ENCODE results near the gene THAP11. TPM values are rescaled to one million over a fixed set of nuclear protein-coding genes. Genes with fewer than 3 reads are reported as not detected.

The THAP11 gene
- polyA plus RNA-seq, 1 of the 3 experiments (the other 2 are of a cell fraction): 34.8 TPM

DNA sequence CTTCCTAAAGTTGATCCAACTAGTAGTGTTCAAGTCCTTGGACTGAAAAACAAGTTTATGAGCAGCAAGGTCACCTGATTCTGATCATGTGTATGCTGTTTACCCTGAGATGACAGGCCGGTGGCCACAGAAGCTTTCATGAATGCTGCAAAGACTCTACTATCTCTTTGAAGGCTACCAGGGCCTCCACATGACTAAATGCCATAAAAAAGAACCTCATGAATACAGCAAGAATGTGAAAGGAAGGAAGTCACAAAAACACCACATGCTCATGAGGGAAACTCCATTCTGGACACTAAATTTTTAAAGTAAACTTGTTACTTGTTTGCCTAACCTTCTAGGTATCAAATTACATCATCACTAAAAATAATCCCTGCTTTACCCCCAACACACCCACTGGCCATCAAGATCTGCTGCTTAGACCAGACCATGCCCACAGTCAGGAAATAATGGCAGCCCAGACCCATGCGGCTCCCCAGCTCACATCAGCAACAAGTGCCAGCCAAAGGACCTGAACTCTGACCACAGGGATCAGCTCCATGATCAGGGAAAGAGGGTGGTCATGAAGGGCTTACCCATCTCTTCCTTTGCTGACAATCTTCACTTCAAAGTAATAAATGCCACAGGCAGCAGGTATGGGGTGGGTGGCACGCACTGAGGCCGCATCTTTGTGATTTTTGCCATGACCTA lies 37.1 kb upstream of the THAP11 start:
- H2AFZ ChIP-seq (ENCODE audit: low read depth): no peak overlapping the region
- 88% methylated on average over 4 of the region's 4 CpGs for WGBS (ENCODE audit: low lambda C conversion rate)
- CTCF ChIA-PET: interaction anchor here (6.3 kb wide), 1 partner anchor 11 kb away, joined by 42 read pairs; no protein-coding TSS in a partner anchor

DNA sequence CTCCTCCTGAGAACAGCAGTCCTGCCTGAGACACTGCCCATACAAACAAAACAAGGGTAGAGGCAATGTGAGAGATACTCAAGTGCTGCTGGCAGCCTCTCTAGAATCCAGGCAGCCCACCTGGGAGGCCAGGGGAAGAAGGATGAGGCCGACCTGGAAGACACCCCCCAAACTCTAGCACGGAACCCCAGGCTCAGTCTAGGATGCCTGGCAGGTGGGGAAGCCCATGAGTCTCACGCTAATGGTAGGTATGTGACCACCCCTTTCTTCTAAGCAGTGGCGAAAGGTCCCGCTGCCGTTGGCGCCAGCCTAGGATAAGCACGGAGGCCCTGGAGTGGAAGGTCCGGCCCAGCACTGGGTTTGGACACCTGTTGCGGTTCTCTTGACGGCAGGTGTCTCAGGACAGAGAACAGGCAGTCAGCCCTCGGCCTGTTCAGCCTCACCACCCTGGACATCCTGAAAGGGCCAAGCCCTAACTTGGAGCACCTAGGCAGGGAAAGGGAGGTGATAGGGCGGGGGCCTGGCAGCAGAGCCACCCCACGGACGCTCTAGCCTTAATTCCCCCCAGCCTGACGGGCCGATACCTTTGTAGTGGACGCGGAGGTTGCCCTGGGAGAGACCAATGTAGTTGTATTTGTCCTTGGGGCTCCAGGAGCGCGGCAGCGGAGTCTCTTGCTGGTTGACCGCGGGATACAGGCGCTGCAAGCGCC lies 36.2 kb upstream of the THAP11 start:
- peak overlapping the region; percentile 34 to 53; a peak in 3 of 4 replicates for H3K27ac ChIP-seq (ENCODE audit: low read depth in 2 of 2, low read length in 1 of 2)
- H3K4me2 ChIP-seq: peak overlapping the region; percentile 95
- peaks cover under 1 to 11% of the 10 kb centered on the region in 2 experiments; a peak in 1 of 4 replicates for H3K4me1 ChIP-seq (ENCODE audit: control insufficient read depth in 1 of 2, insufficient read depth in 2 of 2, low read depth in 1 of 2, low read length in 1 of 2)
- peak overlapping the region; percentile 86 for H3K9ac ChIP-seq
- H3K27me3 ChIP-seq (ENCODE audit: insufficient read depth): no peaks in the 10 kb centered on the region
- peak overlapping the region; percentile 71 for H2AFZ ChIP-seq (ENCODE audit: low read depth)
- peak overlapping the region; percentile 78 to 83 for H3K4me3 ChIP-seq (ENCODE audit: low read depth in 2 of 2, low read length in 1 of 2)
- H3K79me2 ChIP-seq (ENCODE audit: insufficient read depth): peaks cover 50% of the 10 kb centered on the region
- 4% methylated on average over 8 of the region's 26 CpGs for WGBS (ENCODE audit: low lambda C conversion rate)
- no peaks in the 10 kb centered on the region for H3K9me3 ChIP-seq
- peaks cover 8% of the 10 kb centered on the region in 2 experiments for H3K36me3 ChIP-seq (replicated peaks in 1 of 2; ENCODE audit: control insufficient read depth in 1 of 2, insufficient read depth in 2 of 2, low read length in 1 of 2)
- H3F3A ChIP-seq (replicated peaks; ENCODE audit: insufficient read depth): no peaks in the 10 kb centered on the region
- no peaks in the 10 kb centered on the region; the same call in 1 of the 2 replicates for H4K20me1 ChIP-seq (ENCODE audit: insufficient read depth)
- TF ChIP-seq EP300 (IDR thresholded peaks at IDR 0.05; ENCODE audit: borderline replicate concordance in 1 of 2, low read depth in 1 of 2, low read length in 1 of 2) (0 out of 4 replicates have a peak, but pooled peaks of 1 of the 2 experiments have one; percentile 4), POLR2AphosphoS5 (IDR thresholded peaks at IDR 0.05; ENCODE audit: low read depth, low read length) (no peak), MXI1 (IDR thresholded peaks at IDR 0.05; ENCODE audit: low read depth, low read length) (0 out of 2 replicates have a peak, but pooled peaks have one; percentile 18)
- ChIA-PET POLR2A (interaction anchor here (0.7 to 1.4 kb wide), 8 partner anchors 8 to 154 kb away, joined by 3 to 6 read pairs (median 4); partner anchors contain the start of gene ACD), CTCF (interaction anchor here (1.2 to 6.3 kb wide), 7 partner anchors 10 to 285 kb away, joined by 4 to 42 read pairs (median 7); partner anchors contain the start of gene RIPOR1)
- no peak for DNase-seq
- H3K9me2 ChIP-seq: no peaks in the 10 kb centered on the region

More for the DNA sequence above, 37.1 kb upstream of the THAP11 start:
- Histone ChIP-seq H3K27ac (ENCODE audit: low read depth in 2 of 2, low read length in 1 of 2) (no peak overlapping the region), H3K79me2 (ENCODE audit: insufficient read depth) (peaks cover 59% of the 10 kb centered on the region), H3K27me3 (ENCODE audit: insufficient read depth) (no peaks in the 10 kb centered on the region), H3K36me3 (replicated peaks in 1 of 2; ENCODE audit: control insufficient read depth in 1 of 2, insufficient read depth in 2 of 2, low read length in 1 of 2) (peaks cover 8% of the 10 kb centered on the region in 2 experiments), H3K4me2 (peak overlapping the region; percentile 95), H3K4me3 (ENCODE audit: low read depth in 2 of 2, low read length in 1 of 2) (peak overlapping the region; percentile 78 to 83), H3K9me3 (no peaks in the 10 kb centered on the region), H3K9ac (peak overlapping the region; percentile 86), H3K9me2 (no peaks in the 10 kb centered on the region), H3F3A (replicated peaks; ENCODE audit: insufficient read depth) (no peaks in the 10 kb centered on the region), H3K4me1 (ENCODE audit: control insufficient read depth in 1 of 2, insufficient read depth in 2 of 2, low read depth in 1 of 2, low read length in 1 of 2) (peaks cover 6 to 11% of the 10 kb centered on the region in 2 experiments; a peak in 1 of 4 replicates), H4K20me1 (ENCODE audit: insufficient read depth) (no peaks in the 10 kb centered on the region; the same call in 1 of the 2 replicates)
- TF ChIP-seq SIN3A (IDR thresholded peaks at IDR 0.05; ENCODE audit: borderline replicate concordance, low read depth, low read length) (no peak), GATA2 (CRISPR knock-in tag; IDR thresholded peaks at IDR 0.05) (no peak)
- TF ChIP-seq, protein P1, sequence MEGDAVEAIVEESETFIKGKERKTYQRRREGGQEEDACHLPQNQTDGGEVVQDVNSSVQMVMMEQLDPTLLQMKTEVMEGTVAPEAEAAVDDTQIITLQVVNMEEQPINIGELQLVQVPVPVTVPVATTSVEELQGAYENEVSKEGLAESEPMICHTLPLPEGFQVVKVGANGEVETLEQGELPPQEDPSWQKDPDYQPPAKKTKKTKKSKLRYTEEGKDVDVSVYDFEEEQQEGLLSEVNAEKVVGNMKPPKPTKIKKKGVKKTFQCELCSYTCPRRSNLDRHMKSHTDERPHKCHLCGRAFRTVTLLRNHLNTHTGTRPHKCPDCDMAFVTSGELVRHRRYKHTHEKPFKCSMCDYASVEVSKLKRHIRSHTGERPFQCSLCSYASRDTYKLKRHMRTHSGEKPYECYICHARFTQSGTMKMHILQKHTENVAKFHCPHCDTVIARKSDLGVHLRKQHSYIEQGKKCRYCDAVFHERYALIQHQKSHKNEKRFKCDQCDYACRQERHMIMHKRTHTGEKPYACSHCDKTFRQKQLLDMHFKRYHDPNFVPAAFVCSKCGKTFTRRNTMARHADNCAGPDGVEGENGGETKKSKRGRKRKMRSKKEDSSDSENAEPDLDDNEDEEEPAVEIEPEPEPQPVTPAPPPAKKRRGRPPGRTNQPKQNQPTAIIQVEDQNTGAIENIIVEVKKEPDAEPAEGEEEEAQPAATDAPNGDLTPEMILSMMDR (IDR thresholded peaks at IDR 0.05): no peak
- no peak for DNase-seq
- POLR2A ChIA-PET: no interaction called here
